NB4 (cell line): ENCODE results near the gene SRSF2.
A peak's percentile ranks its signal among the peaks of the same experiment; 100 is the strongest.

ENCODE experiments used
- DNase-seq: peaks from one replicate; pipeline ENCODE4 v3.0.0; 2010; ENCODE audit warnings: low read depth
- H3K4me3 ChIP-seq: one replicate; pipeline ENCODE4 v1.5.1; 2011; ENCODE audit warnings: mild to moderate bottlenecking, low read depth, low read length, moderate library complexity
- MYC ChIP-seq: IDR thresholded peaks from 2 replicates; pipeline ENCODE4 v1.6.1; 2011; ENCODE audit warnings: low read depth, low read length
- POLR2A ChIP-seq: IDR thresholded peaks from 2 replicates; pipeline ENCODE4 v1.6.1; 2011; ENCODE audit warnings: mild to moderate bottlenecking; ENCODE audit not compliant: insufficient read length; ENCODE audit errors: extremely low read depth
- TF ChIP-seq, protein P1 (sequence below): IDR thresholded peaks from one replicate; pipeline ENCODE4 v1.5.1; 2012; ENCODE audit warnings: low read depth, low read length
- TF ChIP-seq, protein P2 (sequence below): IDR thresholded peaks from 2 replicates; pipeline ENCODE4 v1.6.1; 2011; ENCODE audit warnings: low read depth, low read length

Gene SRSF2

DNA sequence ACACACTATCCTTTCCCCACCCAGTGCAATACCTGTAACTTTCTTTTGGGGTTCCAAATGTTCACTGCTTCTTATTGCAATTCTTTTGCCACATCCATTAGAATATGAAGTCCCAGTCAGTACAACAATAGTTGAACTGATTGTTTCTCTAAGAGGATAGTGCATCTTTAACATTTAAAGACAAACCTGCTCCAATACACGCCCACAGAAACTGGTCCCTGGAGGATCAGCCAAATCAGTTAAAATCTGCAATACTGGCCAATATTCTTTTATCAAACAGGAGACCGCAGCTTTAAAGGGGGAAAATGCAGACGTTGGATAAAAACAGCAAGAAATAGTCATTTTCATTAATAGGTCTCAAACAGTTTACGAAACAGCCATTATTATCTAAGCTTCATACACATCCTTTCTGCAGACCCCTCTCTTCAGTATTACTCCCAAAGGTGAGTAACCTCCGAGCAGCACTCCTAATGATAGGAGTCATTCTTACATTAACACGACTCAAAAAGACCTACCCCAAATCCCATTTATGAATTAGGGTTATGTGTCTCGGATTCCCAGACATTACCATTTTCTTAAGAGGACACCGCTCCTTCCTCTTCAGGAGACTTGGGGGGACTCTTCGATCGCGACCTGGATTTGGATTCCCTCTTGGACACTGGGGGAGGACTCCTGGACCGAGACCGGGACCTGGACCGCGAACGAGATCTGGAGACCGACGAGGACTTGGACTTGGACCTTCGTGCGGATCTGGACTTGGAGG lies 1.4 kb downstream of the SRSF2 start:
- peak; percentile 22 for DNase-seq
- TF ChIP-seq POLR2A, result no peak
- TF ChIP-seq MYC, result no peak
- TF ChIP-seq, protein P1, sequence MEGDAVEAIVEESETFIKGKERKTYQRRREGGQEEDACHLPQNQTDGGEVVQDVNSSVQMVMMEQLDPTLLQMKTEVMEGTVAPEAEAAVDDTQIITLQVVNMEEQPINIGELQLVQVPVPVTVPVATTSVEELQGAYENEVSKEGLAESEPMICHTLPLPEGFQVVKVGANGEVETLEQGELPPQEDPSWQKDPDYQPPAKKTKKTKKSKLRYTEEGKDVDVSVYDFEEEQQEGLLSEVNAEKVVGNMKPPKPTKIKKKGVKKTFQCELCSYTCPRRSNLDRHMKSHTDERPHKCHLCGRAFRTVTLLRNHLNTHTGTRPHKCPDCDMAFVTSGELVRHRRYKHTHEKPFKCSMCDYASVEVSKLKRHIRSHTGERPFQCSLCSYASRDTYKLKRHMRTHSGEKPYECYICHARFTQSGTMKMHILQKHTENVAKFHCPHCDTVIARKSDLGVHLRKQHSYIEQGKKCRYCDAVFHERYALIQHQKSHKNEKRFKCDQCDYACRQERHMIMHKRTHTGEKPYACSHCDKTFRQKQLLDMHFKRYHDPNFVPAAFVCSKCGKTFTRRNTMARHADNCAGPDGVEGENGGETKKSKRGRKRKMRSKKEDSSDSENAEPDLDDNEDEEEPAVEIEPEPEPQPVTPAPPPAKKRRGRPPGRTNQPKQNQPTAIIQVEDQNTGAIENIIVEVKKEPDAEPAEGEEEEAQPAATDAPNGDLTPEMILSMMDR, result no peak
- TF ChIP-seq, protein P2, sequence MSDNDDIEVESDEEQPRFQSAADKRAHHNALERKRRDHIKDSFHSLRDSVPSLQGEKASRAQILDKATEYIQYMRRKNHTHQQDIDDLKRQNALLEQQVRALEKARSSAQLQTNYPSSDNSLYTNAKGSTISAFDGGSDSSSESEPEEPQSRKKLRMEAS, result no peak

DNA sequence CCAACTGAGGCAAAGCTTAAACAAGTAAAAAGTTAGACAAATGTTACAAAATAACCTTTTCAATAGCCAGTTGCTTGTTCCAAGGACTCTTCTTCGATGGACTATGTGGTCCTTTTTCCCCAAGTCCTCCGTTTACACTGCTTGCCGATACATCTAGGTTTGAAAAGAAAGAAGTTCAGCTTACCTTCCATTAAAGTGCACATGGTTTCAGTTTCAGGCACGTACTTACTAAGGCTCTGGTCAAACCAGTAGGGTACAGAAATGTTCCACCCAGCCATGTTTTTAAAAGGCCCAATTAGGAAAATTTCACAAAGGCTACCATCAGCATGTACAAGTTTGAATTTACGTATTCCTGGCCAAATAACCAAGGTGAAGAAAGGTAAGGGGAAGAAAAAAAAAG lies 2.1 kb downstream of the SRSF2 start:
- H3K4me3 ChIP-seq, result peak overlapping the region; percentile 100
- TF ChIP-seq, protein P1, result no peak
- TF ChIP-seq MYC (peak; percentile 74), POLR2A (no peak)
- TF ChIP-seq, protein P2, result peak; percentile 71
- DNase-seq, result peak; percentile 66

More for the DNA sequence above, 1.4 kb downstream of the SRSF2 start:
- H3K4me3 ChIP-seq, result peak overlapping the region; percentile 100

DNA sequence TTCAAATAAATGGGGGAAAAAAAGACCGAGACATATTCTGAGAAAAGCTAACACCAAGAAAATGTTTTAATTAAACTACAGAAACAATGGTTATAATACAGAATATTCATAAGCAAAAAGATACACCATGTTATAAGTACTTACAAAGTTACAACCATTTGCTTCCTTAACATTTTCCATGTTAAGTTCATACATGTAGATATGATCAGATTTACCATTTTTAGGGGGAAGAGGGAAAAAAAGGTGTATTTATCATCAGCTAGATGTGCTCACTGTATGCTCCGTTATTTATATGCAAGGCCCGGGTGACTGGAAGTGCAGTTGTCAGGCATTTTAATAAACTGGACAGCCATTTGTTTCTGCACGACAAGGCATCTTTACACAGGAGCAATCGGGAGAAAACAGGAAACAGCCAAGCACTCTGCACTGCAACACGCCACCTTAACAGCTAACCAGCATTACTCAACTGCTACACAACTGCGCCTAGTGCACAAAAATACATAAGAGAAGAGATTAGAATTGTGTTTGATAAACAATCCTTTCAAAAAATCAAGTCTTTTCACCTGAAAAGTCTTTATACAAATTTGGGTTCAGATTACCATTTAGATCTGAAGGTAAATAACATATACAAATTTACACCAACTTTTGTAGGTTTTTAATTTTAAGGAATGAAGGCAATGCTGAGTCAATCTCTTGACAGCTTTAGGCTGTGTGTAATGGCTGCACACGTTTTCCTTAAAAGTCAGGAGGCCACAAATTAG lies 2.9 kb downstream of the SRSF2 start:
- TF ChIP-seq, protein P2, result peak; percentile 62
- TF ChIP-seq MYC (0 out of 2 replicates have a peak, but pooled peaks have one; percentile 34), POLR2A (peak; percentile 24)
- TF ChIP-seq, protein P1, result no peak
- DNase-seq, result peak; percentile 74

DNA sequence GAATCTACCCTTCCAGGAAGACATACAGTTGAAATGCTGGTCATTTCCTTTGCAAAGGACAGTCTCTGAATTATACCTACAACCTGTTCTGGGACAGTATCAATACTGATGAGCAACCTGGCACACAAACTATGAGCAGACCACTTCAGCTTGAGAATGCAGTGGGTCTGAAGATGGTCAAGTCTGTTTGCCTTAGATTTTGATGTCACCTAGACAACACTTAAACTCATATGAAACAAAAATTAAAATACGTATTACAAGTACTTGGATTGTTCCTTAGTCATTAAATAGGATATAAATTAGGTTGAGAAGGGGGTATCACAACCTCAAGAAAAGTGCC lies 3.5 kb downstream of the SRSF2 start:
- TF ChIP-seq, protein P2, result no peak
- TF ChIP-seq, protein P1, result no peak
- no peak for TF ChIP-seq MYC
- TF ChIP-seq POLR2A, result no peak
- peak overlapping the region; percentile 100 for H3K4me3 ChIP-seq
- DNase-seq, result peak; percentile 11

More for the DNA sequence above, 2.9 kb downstream of the SRSF2 start:
- H3K4me3 ChIP-seq, result peak overlapping the region; percentile 100

DNA sequence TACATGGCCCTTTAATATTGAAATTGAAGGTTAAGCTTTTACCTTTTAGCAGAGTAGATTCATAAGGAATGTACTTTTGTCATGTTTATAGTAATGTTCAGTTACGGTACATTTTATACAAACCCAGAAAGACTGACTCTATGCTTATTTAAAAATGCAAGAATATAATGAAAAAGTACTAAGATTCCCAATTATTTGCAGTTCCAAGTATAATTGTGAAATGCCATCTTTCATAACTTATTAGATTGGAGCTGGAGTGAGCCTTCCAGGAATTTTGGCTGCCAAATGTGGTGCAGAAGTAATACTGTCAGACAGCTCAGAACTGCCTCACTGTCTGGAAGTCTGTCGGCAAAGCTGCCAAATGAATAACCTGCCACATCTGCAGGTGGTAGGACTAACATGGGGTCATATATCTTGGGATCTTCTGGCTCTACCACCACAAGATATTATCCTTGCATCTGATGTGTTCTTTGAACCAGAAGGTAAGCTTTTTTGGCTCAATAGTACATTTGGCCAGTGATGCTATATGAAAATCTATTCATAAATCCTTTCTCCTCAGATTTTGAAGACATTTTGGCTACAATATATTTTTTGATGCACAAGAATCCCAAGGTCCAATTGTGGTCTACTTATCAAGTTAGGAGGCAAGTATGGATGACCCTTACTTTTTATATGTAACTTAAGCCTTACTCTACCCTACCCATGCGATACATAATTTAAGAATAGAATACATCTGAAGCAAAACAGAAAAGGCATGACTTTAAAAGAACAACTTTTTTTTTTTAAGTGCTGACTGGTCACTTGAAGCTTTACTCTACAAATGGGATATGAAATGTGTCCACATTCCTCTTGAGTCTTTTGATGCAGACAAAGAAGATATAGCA lies 4.2 kb downstream of the SRSF2 start:
- peak; percentile 35 for DNase-seq
- TF ChIP-seq MYC (no peak), POLR2A (no peak)
- TF ChIP-seq, protein P1, result no peak
- TF ChIP-seq, protein P2, result no peak
- peak overlapping the region; percentile 100 for H3K4me3 ChIP-seq

DNA sequence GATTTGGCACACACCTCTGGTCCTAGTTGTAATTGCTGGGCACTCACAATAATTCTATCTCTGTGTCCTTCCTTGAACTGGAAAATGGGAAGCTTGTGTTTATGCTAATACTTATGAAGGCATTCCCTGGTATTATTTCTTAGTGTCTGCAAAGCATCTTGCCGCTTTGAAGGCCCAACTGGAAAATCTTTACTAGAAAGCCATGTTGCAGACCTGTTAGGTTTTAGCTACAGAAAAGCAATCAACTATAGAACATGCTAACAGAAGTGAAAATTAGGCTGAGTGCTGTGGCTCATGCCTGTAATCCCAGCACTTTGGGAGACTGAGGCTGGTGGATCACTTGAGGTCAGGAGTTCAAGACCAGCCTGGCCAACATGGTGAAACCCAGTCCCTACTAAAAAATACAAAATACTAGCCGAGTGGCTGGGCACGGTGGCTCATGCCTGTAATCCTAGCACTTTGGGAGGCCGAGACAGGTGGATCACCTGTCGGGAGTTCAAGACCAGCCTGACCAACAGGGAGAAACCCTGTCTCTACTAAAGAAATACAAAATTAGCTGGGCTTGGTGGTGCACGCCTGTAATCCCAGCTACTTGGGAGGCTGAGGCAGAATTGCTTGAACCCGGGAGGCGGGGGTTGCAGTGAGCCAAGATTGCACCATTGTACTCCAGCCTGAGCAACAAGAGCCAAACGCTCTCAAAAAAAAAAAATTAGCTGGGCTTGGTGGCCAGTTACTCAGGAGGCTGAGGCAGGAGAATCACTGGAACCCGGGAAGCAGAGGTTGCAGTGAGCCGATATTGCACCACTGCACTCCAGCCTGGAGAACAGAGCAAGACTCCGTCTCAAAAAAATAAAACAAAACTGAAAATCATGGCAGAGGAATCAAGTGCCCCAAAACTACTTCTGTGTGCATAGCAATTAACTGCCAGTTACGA lies 5.1 kb downstream of the SRSF2 start:
- peak; percentile 20 for DNase-seq
- peak overlapping the region; percentile 100 for H3K4me3 ChIP-seq
